HCT116 (cell line): Measurements from ENCODE around the gene SPDYE3. TPM values are rescaled to one million over a fixed set of nuclear protein-coding genes. Genes with fewer than 3 reads are reported as not detected.
"Not testable (repeated sequence)": the region's sequence is repeated elsewhere in the genome, so short reads cannot be mapped to it uniquely, and the experiment has no call there.

Experiments
- ATAC-seq: fragments of 200-7000 bp; cut with Tn5 transposase; 2 replicates; pipeline ENCODE4 v1.9.1; 2020; ENCODE audit warnings: mild to moderate bottlenecking, moderate library complexity
- BruUV-seq: library from RNA; stranded (reverse); fragments of 400-500 nt; replicated peaks from 2 replicates; lab custom pipeline; 2021; lab: Mats Ljungman, UMichigan
- CTCF ChIA-PET: fragments of 300-600 bp; sonication (Branson Sonifier 250); formaldehyde crosslinking; loops from one replicate; lab custom pipeline; 2021; ENCODE audit warnings: antibody characterized with exemption; lab: Charles Lee
- POLR2A ChIA-PET: fragments of 300-600, 350-600 bp; sonication (Branson Sonifier 250); formaldehyde crosslinking; loops from one replicate; lab custom pipeline; 2021; ENCODE audit warnings: antibody characterized with exemption; lab: Charles Lee
- RAD21 ChIA-PET, 2 experiments: fragments of 300-600 bp; sonication (Branson Sonifier 250); formaldehyde crosslinking; loops; one replicate each; lab custom pipeline; 2023; ENCODE audit warnings: low total read pairs in 2 of 2; ENCODE audit not compliant: uncharacterized antibody in 2 of 2, unreplicated experiment in 2 of 2, low non-redundant PET in 1 of 2; lab: Charles Lee
- DNase-seq: peaks from one replicate; pipeline ENCODE4 v3.0.0-alpha.2; 2010; ENCODE audit warnings: low read depth, low spot score
- H2AFZ ChIP-seq: fragments of 200-600 bp; shearing (Covaris generic), sonication (generic); 2 replicates; pipeline ENCODE4 v1.6.1; 2017; ENCODE audit warnings: low read depth, mixed run types, mixed read lengths, antibody characterized with exemption, low read length; ENCODE audit not compliant: poor library complexity, severe bottlenecking
- H3K27ac ChIP-seq: 2 replicates; pipeline ENCODE4 v1.5.1; 2012; ENCODE audit warnings: low read depth, low read length
- H3K27me3 ChIP-seq: fragments of 200-600 bp; sonication (generic); 2 replicates; pipeline ENCODE4 v1.6.1; 2016; ENCODE audit warnings: mixed run types, low read length, mixed read lengths; ENCODE audit not compliant: insufficient read depth
- H3K36me3 ChIP-seq, 2 experiments: fragments of 200-500 bp in 1 of 2; fragments of 200-600 bp in 1 of 2; sonication (Bioruptor generic) in 1 of 2; sonication (generic) in 1 of 2; 2 replicates each; pipeline versions ENCODE4 v1.5.1 to v1.6.1; 2014 to 2016; ENCODE audit warnings: low read length in 2 of 2, inconsistent platforms in 1 of 2, mixed read lengths in 1 of 2, mixed run types in 1 of 2; ENCODE audit not compliant: insufficient read depth in 2 of 2, control insufficient read depth in 1 of 2
- H3K4me1 ChIP-seq, 2 experiments: fragments of 200-600 bp in 1 of 2; sonication (generic) in 1 of 2; 2 replicates each; pipeline versions ENCODE4 v1.5.1 to v1.6.1; 2012 to 2017; ENCODE audit warnings: low read length in 2 of 2, inconsistent platforms in 1 of 2, mild to moderate bottlenecking in 1 of 2, mixed read lengths in 1 of 2, mixed run types in 1 of 2, moderate library complexity in 1 of 2; ENCODE audit not compliant: insufficient read depth in 2 of 2, control insufficient read depth in 1 of 2
- H3K4me2 ChIP-seq: fragments of 200-600 bp; sonication (generic); 2 replicates; pipeline ENCODE4 v1.6.1; 2017; ENCODE audit warnings: mixed run types, low read length, mixed read lengths
- H3K4me3 ChIP-seq, 2 experiments: fragments of 200-600 bp in 1 of 2; sonication (generic) in 1 of 2; replicated peaks in 1 of 2; 2 replicates each; pipeline ENCODE4 v1.5.1; 2011 to 2016; ENCODE audit warnings: low read length in 2 of 2, control low read depth in 1 of 2, low read depth in 1 of 2, mild to moderate bottlenecking in 1 of 2, mixed read lengths in 1 of 2, mixed run types in 1 of 2
- H3K79me2 ChIP-seq: fragments of 200-600 bp; sonication (generic); 2 replicates; pipeline ENCODE4 v1.6.1; 2017; ENCODE audit warnings: mild to moderate bottlenecking, mixed run types, low read length, moderate library complexity, mixed read lengths; ENCODE audit not compliant: insufficient read depth
- H3K9ac ChIP-seq: fragments of 200-600 bp; sonication (generic); 2 replicates; pipeline ENCODE4 v1.6.1; 2016; ENCODE audit warnings: low read length, mixed read lengths
- H3K9me2 ChIP-seq: fragments of 200-600 bp; sonication (generic), shearing (Covaris generic); 2 replicates; pipeline ENCODE4 v1.6.1; 2017; ENCODE audit warnings: mixed run types, mild to moderate bottlenecking, moderate library complexity; ENCODE audit not compliant: insufficient read depth
- H3K9me3 ChIP-seq, 2 experiments: fragments of 200-500 bp in 1 of 2; fragments of 200-600 bp in 1 of 2; sonication (Bioruptor generic) in 1 of 2; sonication (generic) in 1 of 2; 2 replicates each; pipeline ENCODE4 v1.6.1; 2014 to 2017; ENCODE audit warnings: low read length in 2 of 2, mixed read lengths in 2 of 2, inconsistent platforms in 1 of 2, low read depth in 1 of 2, mild to moderate bottlenecking in 1 of 2, mixed run types in 1 of 2, moderate library complexity in 1 of 2; ENCODE audit not compliant: control insufficient read depth in 1 of 2, insufficient read depth in 1 of 2
- H4K20me1 ChIP-seq: fragments of 200-600 bp; sonication (generic), shearing (Covaris generic); 2 replicates; pipeline ENCODE4 v1.6.1; 2017; ENCODE audit warnings: mixed run types, mild to moderate bottlenecking, moderate library complexity; ENCODE audit not compliant: insufficient read depth
- CEBPB ChIP-seq: IDR thresholded peaks from 2 replicates; pipeline ENCODE4 v1.6.1; 2012; ENCODE audit warnings: low read depth
- CTCF ChIP-seq, 3 experiments: fragments of 200-600 bp in 1 of 3; sonication (generic) in 1 of 3; IDR thresholded peaks in 2 of 3; conservative IDR thresholded peaks in 1 of 3; 2 replicates each; pipeline ENCODE4 v1.5.1; 2012 to 2017; ENCODE audit warnings: low read depth in 2 of 3, low read length in 2 of 3, antibody characterized with exemption in 1 of 3, borderline replicate concordance in 1 of 3, control low read depth in 1 of 3, mild to moderate bottlenecking in 1 of 3, mixed read lengths in 1 of 3, mixed run types in 1 of 3, moderate library complexity in 1 of 3; ENCODE audit not compliant: insufficient read depth in 1 of 3
- ELF1 ChIP-seq: IDR thresholded peaks from 2 replicates; pipeline ENCODE4 v1.6.1; 2012; ENCODE audit warnings: low read depth, borderline replicate concordance
- MAX ChIP-seq: IDR thresholded peaks from 2 replicates; pipeline ENCODE4 v1.6.1; 2012
- POLR2A ChIP-seq: IDR thresholded peaks from 2 replicates; pipeline ENCODE4 v1.7.0; 2011; ENCODE audit warnings: borderline replicate concordance; ENCODE audit not compliant: insufficient read depth, insufficient read length; ENCODE audit errors: extremely low read depth
- RAD21 ChIP-seq: IDR thresholded peaks from 2 replicates; pipeline ENCODE4 v1.6.1; 2012; ENCODE audit warnings: low read depth, mild to moderate bottlenecking
- SP1 ChIP-seq: IDR thresholded peaks from 2 replicates; pipeline ENCODE4 v1.6.1; 2012; ENCODE audit warnings: low read depth
- SRF ChIP-seq: IDR thresholded peaks from 2 replicates; pipeline ENCODE4 v1.6.1; 2012; ENCODE audit warnings: low read depth
- TCF7L2 ChIP-seq: IDR thresholded peaks from 2 replicates; pipeline ENCODE4 v1.7.0; 2011; ENCODE audit warnings: borderline replicate concordance, inconsistent platforms; ENCODE audit not compliant: insufficient read depth, insufficient read length; ENCODE audit errors: extremely low read depth
- ZBTB33 ChIP-seq: IDR thresholded peaks from 2 replicates; pipeline ENCODE4 v1.6.1; 2011; ENCODE audit warnings: mild to moderate bottlenecking, low read length, moderate library complexity; ENCODE audit not compliant: insufficient replicate concordance; ENCODE audit errors: extremely low read depth
- intact Hi-C: fragments of 100-400 bp; cut with micrococcal nuclease; formaldehyde crosslinking; loops from 2 replicates; pipeline ENCODE4 v1.10.0; 2022
- total RNA-seq: library from RNA; stranded (reverse); gene quantifications from one replicate; pipeline ENCODE4 v1.2.1, GENCODE V29; 2021; ENCODE audit not compliant: unreplicated experiment

Gene SPDYE3
- total RNA-seq, 1 experiment from 2014 or later: not detected

- peaks cover 23 to 37% of the 10 kb centered on the region in 2 experiments for H3K36me3 ChIP-seq
- H3K79me2 ChIP-seq: no peaks in the 10 kb centered on the region
- intact Hi-C loops: no loop called here
- no TSS peak for BruUV-seq
- POLR2A ChIA-PET: no interaction called here
- no peak overlapping the region for H3K27ac ChIP-seq
- H3K4me2 ChIP-seq: no peak overlapping the region
- no peaks in the 10 kb centered on the region for H3K9me2 ChIP-seq
- H3K4me3 ChIP-seq: no peak overlapping the region
- DNase-seq (no peak), ATAC-seq (no peak)
- no peaks in the 10 kb centered on the region for H3K27me3 ChIP-seq
- no peaks in the 10 kb centered on the region for H4K20me1 ChIP-seq
- H3K9me3 ChIP-seq: no peaks in the 10 kb centered on the region
- no peak overlapping the region for H2AFZ ChIP-seq
- RAD21 ChIA-PET: no interaction called here
- no peaks in the 10 kb centered on the region for H3K4me1 ChIP-seq
- TF ChIP-seq ZBTB33 (no peak), SRF (no peak), TCF7L2 (no peak), CEBPB (no peak), MAX (no peak), RAD21 (no peak), CTCF (IDR thresholded peaks at IDR 0.05 in 2 of 3, conservative IDR thresholded peaks at IDR 0.05 in 1 of 3; ENCODE audit: borderline replicate concordance in 1 of 3, insufficient read depth in 1 of 3, low read depth in 2 of 3, low read length in 2 of 3) (no peak), POLR2A (no peak), SP1 (no peak), ELF1 (no peak)
- CTCF ChIA-PET: no interaction called here
- no peak overlapping the region for H3K9ac ChIP-seq
Measured at GRCh38 chr7:100363098-100363497, 55.6 kb downstream of the SPDYE3 start.

- RAD21 ChIA-PET, BruUV-seq, H4K20me1 ChIP-seq, H3K4me3 ChIP-seq, H3K9me3 ChIP-seq, H3K79me2 ChIP-seq, H3K4me2 ChIP-seq, H3K9me2 ChIP-seq, intact Hi-C loops, H3K9ac ChIP-seq, CTCF ChIA-PET, H2AFZ ChIP-seq, H3K27ac ChIP-seq, H3K27me3 ChIP-seq, POLR2A ChIA-PET, H3K4me1 ChIP-seq, ATAC-seq, DNase-seq: not testable (repeated sequence)
- H3K36me3 ChIP-seq: peaks cover 23 to 33% of the 10 kb centered on the region in 2 experiments
Measured at GRCh38 chr7:100363797-100364196, 56.3 kb downstream of the SPDYE3 start.
